CD14-positive monocyte (primary cell): ENCODE data around the gene ZNF888. TPM values are rescaled to one million over a fixed set of nuclear protein-coding genes. Genes with fewer than 3 reads are reported as not detected.

Source experiments
- DNase-seq, 3 donors: peaks; one replicate each; pipeline ENCODE4 v3.0.0-alpha.2; 2011 to 2022
- H2AFZ ChIP-seq: 2 replicates; pipeline ENCODE4 v1.6.0; 2012; ENCODE audit warnings: mild to moderate bottlenecking, low read depth, low read length, inconsistent platforms; ENCODE audit not compliant: insufficient read depth, poor library complexity, severe bottlenecking
- H3K27ac ChIP-seq, 2 donors: 1 replicate in 1 of 2; 2 replicates in 1 of 2; pipeline ENCODE4 v1.5.1; 2012 to 2013; ENCODE audit warnings: low read length in 2 of 2, control low read depth in 1 of 2, inconsistent platforms in 1 of 2, low read depth in 1 of 2, mild to moderate bottlenecking in 1 of 2
- H3K27me3 ChIP-seq, 2 donors: one replicate each; pipeline versions ENCODE4 v1.6.0 to v1.6.1; 2011 to 2013; ENCODE audit warnings: low read length in 2 of 2; ENCODE audit not compliant: control insufficient read depth in 2 of 2, insufficient read depth in 2 of 2
- H3K36me3 ChIP-seq, 2 donors: replicated peaks in 1 of 2; 1 replicate in 1 of 2; 2 replicates in 1 of 2; pipeline versions ENCODE4 v1.5.1 to v1.6.1; 2012 to 2013; ENCODE audit warnings: low read length in 2 of 2, control low read depth in 1 of 2, inconsistent platforms in 1 of 2, mild to moderate bottlenecking in 1 of 2; ENCODE audit not compliant: insufficient read depth in 2 of 2, control insufficient read depth in 1 of 2
- H3K4me1 ChIP-seq, 2 donors: 1 replicate in 1 of 2; 2 replicates in 1 of 2; pipeline versions ENCODE4 v1.5.1 to v1.6.1; 2012 to 2013; ENCODE audit warnings: low read length in 2 of 2, control low read depth in 1 of 2, inconsistent platforms in 1 of 2, mild to moderate bottlenecking in 1 of 2, moderate library complexity in 1 of 2; ENCODE audit not compliant: insufficient read depth in 2 of 2, control insufficient read depth in 1 of 2
- H3K4me2 ChIP-seq: replicated peaks from 2 replicates; pipeline ENCODE3; 2012; ENCODE audit warnings: low read length, moderate library complexity, mild to moderate bottlenecking; ENCODE audit not compliant: poor library complexity, severe bottlenecking; ENCODE audit errors: extremely low read depth
- H3K4me3 ChIP-seq, 3 experiments: fragments of 200-600 bp in 1 of 3; sonication (generic) in 1 of 3; replicated peaks in 1 of 3; 1 replicate in 2 of 3; 2 replicates in 1 of 3; pipeline ENCODE4 v1.5.1; 2011 to 2013; ENCODE audit warnings: low read length in 3 of 3, mild to moderate bottlenecking in 3 of 3, control low read depth in 2 of 3, low read depth in 2 of 3, inconsistent platforms in 1 of 3, moderate library complexity in 1 of 3
- H3K79me2 ChIP-seq: 2 replicates; pipeline ENCODE4 v1.6.0; 2012; ENCODE audit warnings: mild to moderate bottlenecking, control low read depth, inconsistent platforms, low read length, moderate library complexity; ENCODE audit not compliant: insufficient read depth
- H3K9ac ChIP-seq: 2 replicates; pipeline ENCODE4 v1.6.0; 2017; ENCODE audit warnings: low read length, mild to moderate bottlenecking; ENCODE audit not compliant: insufficient read depth, poor library complexity, severe bottlenecking
- H3K9me3 ChIP-seq, 2 donors: replicated peaks in 1 of 2; 1 replicate in 1 of 2; 2 replicates in 1 of 2; pipeline versions ENCODE4 v1.5.1 to v1.6.1; 2012 to 2013; ENCODE audit warnings: low read length in 2 of 2, control low read depth in 1 of 2; ENCODE audit not compliant: control insufficient read depth in 1 of 2, insufficient read depth in 1 of 2
- H4K20me1 ChIP-seq: 2 replicates; pipeline ENCODE4 v1.6.0; 2012; ENCODE audit warnings: mild to moderate bottlenecking, low read length, control low read depth, moderate library complexity; ENCODE audit not compliant: insufficient read depth
- H3K27ac Mint-ChIP-seq, 7 donors: one replicate each; pipeline ENCODE4 v1.8.0; 2020; ENCODE audit warnings: mild to moderate bottlenecking in 7 of 7, mixed read lengths in 7 of 7, moderate library complexity in 6 of 7, inconsistent platforms in 2 of 7
- H3K27me3 Mint-ChIP-seq, 3 donors: one replicate each; pipeline ENCODE4 v1.8.0; 2021 to 2022; ENCODE audit warnings: low read depth in 3 of 3, mild to moderate bottlenecking in 3 of 3, mixed read lengths in 3 of 3, moderate library complexity in 3 of 3, inconsistent platforms in 1 of 3
- H3K36me3 Mint-ChIP-seq, 2 donors: one replicate each; pipeline ENCODE4 v1.8.0; 2020; ENCODE audit warnings: mixed read lengths in 2 of 2, inconsistent platforms in 1 of 2, mild to moderate bottlenecking in 1 of 2
- H3K4me1 Mint-ChIP-seq: one replicate; pipeline ENCODE4 v1.8.0; 2020; ENCODE audit warnings: mild to moderate bottlenecking, mixed read lengths
- H3K4me3 Mint-ChIP-seq, 2 donors: one replicate each; pipeline ENCODE4 v1.8.0; 2020; ENCODE audit warnings: mild to moderate bottlenecking in 2 of 2, mixed read lengths in 2 of 2, moderate library complexity in 1 of 2
- H3K9me3 Mint-ChIP-seq, 7 donors: one replicate each; pipeline ENCODE4 v1.8.0; 2020 to 2022; ENCODE audit warnings: mixed read lengths in 7 of 7, mild to moderate bottlenecking in 6 of 7, moderate library complexity in 6 of 7, inconsistent platforms in 2 of 7
- WGBS: methylation state at CpG from one replicate; pipeline ENCODE4 v1.1.5; 2013; ENCODE audit warnings: missing lambda C conversion rate; ENCODE audit not compliant: insufficient coverage; 5-methylcytosine and 5-hydroxymethylcytosine counted together
- intact Hi-C, 2 donors: fragments of 100-400 bp; cut with micrococcal nuclease; formaldehyde crosslinking; loops; one replicate each; pipeline versions ENCODE4 v1.15.0 to v1.15.1; 2023
- polyA plus RNA-seq, 3 donors: library from polyadenylated mRNA; depleted of rRNA in 1 of 3; unstranded in 2 of 3; stranded (reverse) in 1 of 3; fragments of 300-500 nt in 2 of 3; fragments of >200 nt in 1 of 3; fragmentation: Illumina TruSeq in 2 of 3; gene quantifications; 1 replicate in 2 of 3; 2 replicates in 1 of 3; pipeline ENCODE4 v1.2.3, GENCODE V29; 2012 to 2021
- TF ChIP-seq, protein P1 (sequence below): fragments of 200-600 bp; IDR thresholded peaks from one replicate; pipeline ENCODE4 v1.8.0; 2022; ENCODE audit warnings: antibody characterized with exemption, mild to moderate bottlenecking

ZNF888 gene
- polyA plus RNA-seq, 3 donors = 0.71 to 1.7 (median 1.4) TPM

DNA sequence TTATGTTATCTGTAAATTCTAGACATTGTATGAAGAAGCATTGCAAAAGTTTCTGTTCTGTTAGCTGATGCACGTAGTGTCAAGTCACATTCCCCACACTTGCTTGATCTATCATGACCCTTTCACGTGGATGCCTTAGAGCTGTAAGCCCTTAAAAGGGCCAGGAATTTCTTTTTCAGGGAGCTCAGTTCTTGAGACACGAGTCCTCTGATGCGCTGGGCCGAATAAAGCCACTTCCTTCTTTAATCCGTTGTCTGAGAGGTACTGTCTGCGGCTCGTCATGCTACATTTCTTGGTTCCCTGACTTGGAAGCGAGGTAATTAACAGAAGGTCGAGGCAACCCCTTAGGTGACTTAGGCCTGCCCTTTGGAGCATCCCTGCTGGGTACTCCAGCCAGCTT lies 33.7 kb upstream of the ZNF888 start:
- DNase-seq = no peak
- peaks cover 73 to 90% of the 10 kb centered on the region in 2 donors for H3K36me3 Mint-ChIP-seq
- H3K4me3 ChIP-seq = peak overlapping the region in 1 of 3 experiments; percentile 8
- H3K9ac ChIP-seq = no peak overlapping the region
- WGBS = 98% methylated on average over 10 of the region's 10 CpGs
- intact Hi-C loops = no loop called here
- H3K4me1 ChIP-seq = peaks cover 6% of the 10 kb centered on the region in 2 donors
- H3K27ac Mint-ChIP-seq = no peak overlapping the region
- H3K4me1 Mint-ChIP-seq = peaks cover 9% of the 10 kb centered on the region
- H3K36me3 ChIP-seq = peaks cover 58 to 87% of the 10 kb centered on the region in 2 donors
- peaks cover 37% of the 10 kb centered on the region for H3K79me2 ChIP-seq
- H3K9me3 Mint-ChIP-seq = peaks cover 66 to 89% (median 83%) of the 10 kb centered on the region in 7 donors
- TF ChIP-seq, protein P1, sequence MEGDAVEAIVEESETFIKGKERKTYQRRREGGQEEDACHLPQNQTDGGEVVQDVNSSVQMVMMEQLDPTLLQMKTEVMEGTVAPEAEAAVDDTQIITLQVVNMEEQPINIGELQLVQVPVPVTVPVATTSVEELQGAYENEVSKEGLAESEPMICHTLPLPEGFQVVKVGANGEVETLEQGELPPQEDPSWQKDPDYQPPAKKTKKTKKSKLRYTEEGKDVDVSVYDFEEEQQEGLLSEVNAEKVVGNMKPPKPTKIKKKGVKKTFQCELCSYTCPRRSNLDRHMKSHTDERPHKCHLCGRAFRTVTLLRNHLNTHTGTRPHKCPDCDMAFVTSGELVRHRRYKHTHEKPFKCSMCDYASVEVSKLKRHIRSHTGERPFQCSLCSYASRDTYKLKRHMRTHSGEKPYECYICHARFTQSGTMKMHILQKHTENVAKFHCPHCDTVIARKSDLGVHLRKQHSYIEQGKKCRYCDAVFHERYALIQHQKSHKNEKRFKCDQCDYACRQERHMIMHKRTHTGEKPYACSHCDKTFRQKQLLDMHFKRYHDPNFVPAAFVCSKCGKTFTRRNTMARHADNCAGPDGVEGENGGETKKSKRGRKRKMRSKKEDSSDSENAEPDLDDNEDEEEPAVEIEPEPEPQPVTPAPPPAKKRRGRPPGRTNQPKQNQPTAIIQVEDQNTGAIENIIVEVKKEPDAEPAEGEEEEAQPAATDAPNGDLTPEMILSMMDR = no peak
- no peak overlapping the region for H3K4me2 ChIP-seq
- H3K27me3 Mint-ChIP-seq = no peaks in the 10 kb centered on the region
- no peak overlapping the region for H3K4me3 Mint-ChIP-seq
- no peaks in the 10 kb centered on the region for H3K27me3 ChIP-seq
- no peaks in the 10 kb centered on the region for H4K20me1 ChIP-seq
- no peak overlapping the region for H3K27ac ChIP-seq
- no peak overlapping the region for H2AFZ ChIP-seq
- peaks cover 84 to 86% of the 10 kb centered on the region in 2 donors for H3K9me3 ChIP-seq

DNA sequence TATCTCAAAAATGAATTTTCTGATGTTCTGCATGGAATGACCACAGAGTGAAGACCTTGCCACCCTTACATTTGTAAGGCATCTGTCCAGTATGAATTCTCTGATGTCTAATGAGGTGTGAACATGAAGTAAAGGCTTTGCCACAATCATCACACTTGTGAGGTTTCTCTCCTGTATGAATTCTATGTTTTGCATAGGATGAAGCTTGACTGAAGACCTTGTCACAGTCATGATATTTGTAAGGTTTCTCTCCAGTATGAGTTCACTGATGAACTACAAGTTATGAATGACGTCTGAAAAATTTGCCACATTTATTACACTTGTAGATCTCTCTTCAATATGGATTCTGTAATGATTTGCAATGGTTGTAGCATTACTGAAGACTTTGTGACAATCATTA lies 26.2 kb upstream of the ZNF888 start:
- Histone ChIP-seq H3K4me2 (no peak overlapping the region), H3K27me3 (no peaks in the 10 kb centered on the region), H3K27ac (no peak overlapping the region), H3K9ac (no peak overlapping the region), H3K4me1 (no peaks in the 10 kb centered on the region), H3K36me3 (peaks cover 36 to 52% of the 10 kb centered on the region in 2 donors), H3K4me3 (peak overlapping the region in 1 of 3 experiments; percentile 25), H3K79me2 (no peaks in the 10 kb centered on the region), H3K9me3 (peaks cover 73 to 87% of the 10 kb centered on the region in 2 donors), H4K20me1 (no peaks in the 10 kb centered on the region), H2AFZ (no peak overlapping the region)
- H3K27ac Mint-ChIP-seq = no peak overlapping the region
- WGBS = no CpG with 5 or more reads among the region's 1 CpG
- TF ChIP-seq, protein P1 = no peak
- H3K4me1 Mint-ChIP-seq = peaks cover 13% of the 10 kb centered on the region
- H3K36me3 Mint-ChIP-seq = peaks cover 37 to 42% of the 10 kb centered on the region in 2 donors
- DNase-seq = no peak
- no peak overlapping the region for H3K4me3 Mint-ChIP-seq
- intact Hi-C loops = loop anchor here in 1 of 2 donors (10.0 kb wide), 1 partner anchor 165 kb away; the partner anchor contains the start of gene ZNF600
- H3K27me3 Mint-ChIP-seq = peaks cover 0 to 9% (median 2%) of the 10 kb centered on the region in 3 donors
- peaks cover 59 to 97% (median 90%) of the 10 kb centered on the region in 7 donors for H3K9me3 Mint-ChIP-seq
